Suppressor macrophage treated with lipopolysaccharide for 1 hour (primary cell): Measurements from ENCODE around the gene ASIC1.
"Not testable (repeated sequence)": the region's sequence is repeated elsewhere in the genome, so short reads cannot be mapped to it uniquely, and the experiment has no call there.

Experiments used
- DNase-seq, 3 donors: peaks; one replicate each; pipeline ENCODE4 v3.0.0-alpha.2; 2020 to 2022

ASIC1 gene

DNA sequence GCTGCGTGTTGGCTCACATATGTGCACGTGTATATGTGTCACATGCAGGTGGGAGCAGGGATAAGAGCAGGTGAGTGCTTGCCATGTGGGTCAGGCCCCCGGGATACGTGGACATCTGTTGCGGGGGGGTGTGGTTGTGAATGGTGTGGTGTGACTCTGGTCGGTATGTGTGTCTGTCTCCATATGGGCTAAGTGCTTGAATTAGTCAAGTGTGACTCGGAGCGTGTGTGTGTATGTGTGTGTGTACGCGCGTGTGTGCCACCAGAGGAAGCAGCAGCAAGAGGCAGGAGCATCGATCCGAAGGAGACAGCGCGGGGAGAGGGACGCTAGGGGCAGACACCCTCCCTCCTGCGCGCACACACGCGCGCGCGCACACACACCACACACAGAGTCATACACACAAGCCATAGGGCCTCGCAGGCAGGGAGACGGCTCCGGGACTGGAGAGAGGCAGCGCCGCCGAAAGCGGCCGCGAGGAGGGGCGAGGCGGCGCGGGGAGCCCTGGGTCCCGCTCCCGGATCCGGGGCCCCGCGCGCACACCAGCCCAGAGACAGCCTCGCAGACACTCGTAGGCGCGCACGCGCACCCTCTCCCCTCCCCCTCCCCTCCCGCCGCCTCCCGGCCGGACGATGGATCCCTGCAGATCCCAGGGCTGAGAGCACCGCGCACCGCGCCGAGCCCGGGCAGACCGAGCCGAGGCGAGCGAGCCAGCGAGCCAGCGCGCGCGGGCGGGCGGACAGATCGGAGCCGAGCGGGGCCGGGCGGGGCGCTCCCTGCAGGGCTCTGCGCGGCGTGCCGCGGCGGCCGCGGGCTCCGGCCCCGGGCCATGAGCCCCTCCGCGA lies at the start of gene ASIC1:
TSS of gene ASIC1 (plus strand) at position 597 of the 842 bp plus-strand sequence. CDS start 1,171 bp downstream, outside the sequence.
- DNase-seq: peak; percentile 53 to 85 (median 60)

DNA sequence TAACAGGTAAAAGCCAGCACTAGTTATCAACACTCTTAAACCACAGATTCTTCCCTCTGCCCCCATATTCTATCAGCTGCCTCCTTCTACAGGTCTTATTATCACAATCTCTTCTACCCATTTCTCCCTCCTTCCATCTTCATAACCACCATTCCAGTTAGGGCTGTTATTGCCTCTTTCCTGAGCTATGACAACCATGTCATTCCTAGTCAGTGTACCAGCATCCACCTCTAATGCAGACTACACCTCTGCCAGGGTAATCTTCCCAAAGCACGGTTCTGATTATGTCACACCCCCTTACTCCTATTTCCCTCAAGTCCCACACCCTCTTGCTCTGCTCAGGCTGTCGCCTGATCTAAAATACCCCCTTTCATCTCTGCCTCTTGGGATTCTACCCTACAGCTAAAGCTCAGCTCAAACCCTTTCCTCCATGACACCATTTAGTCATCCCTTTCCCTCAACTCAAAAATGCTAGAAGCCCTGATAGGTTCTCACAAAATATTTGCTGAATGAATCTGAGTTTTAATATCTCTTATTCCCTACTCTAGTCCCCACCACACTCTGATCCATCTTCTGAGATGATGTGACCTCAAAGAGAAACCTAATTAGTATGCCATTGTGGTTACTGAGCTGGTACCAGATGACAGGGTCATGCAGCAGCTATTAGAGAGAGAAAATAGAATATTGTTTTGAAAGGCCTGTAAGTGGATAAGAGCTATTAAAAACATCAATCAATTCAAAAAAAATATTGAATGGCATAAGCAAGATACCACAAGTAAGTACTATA lies 43.8 kb upstream of the ASIC1 start:
- no peak for DNase-seq

DNA sequence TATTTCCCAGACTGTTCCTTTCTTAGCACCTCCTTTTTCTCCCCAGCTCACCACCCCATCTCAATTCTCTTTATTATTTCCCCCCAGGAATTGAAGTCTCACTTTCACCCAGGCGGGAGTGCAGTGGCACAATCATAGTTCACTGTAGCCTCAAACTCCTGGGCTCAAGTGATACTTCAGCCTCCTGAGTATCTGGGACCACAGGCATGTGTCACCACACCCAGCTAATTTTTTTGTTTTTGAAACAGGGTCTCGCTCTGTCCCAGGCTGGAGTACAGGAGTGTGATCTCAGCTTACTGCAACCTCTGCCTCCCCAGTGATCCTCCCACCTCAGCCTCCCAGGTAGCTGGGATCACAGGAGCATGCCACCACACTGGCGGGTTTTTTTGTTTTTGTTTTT lies 43.1 kb upstream of the ASIC1 start:
- no peak for DNase-seq

DNA sequence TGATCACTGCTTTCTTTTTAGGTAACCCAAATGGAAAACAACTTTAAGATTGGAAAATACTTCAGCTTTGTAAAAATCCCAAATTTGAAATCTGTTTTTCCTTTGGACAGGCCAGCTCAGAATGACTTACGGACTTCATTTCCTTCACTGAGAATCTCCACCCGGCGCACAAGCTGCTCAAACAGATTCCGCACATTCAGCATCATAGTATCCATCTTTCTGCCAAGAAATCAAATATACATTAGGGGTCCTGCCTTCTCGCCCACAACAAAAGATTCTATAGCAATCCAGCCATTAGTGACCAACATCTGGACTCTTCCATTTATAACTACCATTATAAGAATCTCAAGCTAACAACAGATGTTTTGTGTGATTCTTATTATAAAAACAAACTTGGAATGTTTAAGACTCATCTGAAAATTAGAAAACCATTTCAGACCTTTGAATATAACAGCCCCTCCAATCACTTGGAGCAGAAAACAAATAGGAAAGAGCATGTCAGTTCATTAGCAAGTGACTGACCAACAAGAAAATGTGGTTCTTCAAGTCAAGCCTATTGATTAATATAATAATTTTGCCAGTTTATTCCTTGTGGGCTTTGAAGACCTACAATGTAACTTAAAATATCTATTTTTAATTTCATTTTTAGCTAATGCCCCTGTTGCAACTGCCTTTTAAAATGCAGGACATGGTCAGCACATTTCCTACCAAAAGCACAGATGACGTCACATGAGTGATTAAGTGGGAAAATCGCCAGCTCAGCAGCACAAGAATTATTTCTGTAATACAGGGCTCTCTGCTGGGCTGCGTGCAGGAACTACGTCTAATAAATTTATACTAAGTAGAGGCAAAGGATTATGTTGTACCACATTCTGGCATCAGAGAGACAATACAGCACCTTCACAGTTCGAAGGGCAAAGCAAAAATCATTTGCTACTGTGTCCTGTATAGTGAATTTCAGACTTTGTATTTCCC lies 40.6 kb upstream of the ASIC1 start:
- peak; percentile 88 to 98 (median 95) for DNase-seq

DNA sequence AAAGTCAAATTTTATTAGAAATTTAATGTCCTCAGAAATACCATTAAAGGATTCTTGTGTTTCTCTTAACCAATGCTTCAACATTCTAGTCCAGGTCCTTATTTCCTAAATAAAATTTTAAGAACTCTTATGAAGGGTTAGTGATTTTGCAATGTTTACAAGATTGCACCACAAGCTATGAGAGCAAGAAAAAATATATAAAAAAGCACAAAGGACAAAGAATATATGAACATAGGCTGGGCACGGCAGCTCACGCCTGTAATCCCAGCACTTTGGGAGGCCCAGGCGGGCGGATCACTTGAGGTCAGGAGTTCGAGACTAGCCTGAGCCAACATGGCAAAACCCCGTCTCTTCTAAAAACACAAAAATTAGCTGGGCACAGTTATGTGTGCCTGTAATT lies 39.8 kb upstream of the ASIC1 start:
- DNase-seq: peak in 2 of 3 donors; percentile 63

DNA sequence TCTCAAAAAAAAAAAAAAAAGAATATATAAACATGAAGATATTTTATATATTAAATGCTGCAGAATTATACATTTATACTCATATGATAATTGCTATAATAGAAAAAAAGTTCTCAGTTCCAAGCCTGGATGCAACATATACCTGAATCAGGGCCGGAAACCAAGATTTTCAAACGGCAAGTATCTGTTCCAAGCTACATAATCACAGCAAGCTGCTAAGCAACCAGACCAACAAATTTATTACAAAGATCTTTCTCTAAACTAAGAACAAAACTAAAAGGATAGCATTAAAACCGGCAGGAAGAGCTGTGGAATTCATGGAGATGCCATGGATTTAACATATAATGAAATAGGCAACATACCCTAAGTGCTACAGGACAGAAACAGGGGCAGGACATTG lies 39.2 kb upstream of the ASIC1 start:
- DNase-seq: no peak

DNA sequence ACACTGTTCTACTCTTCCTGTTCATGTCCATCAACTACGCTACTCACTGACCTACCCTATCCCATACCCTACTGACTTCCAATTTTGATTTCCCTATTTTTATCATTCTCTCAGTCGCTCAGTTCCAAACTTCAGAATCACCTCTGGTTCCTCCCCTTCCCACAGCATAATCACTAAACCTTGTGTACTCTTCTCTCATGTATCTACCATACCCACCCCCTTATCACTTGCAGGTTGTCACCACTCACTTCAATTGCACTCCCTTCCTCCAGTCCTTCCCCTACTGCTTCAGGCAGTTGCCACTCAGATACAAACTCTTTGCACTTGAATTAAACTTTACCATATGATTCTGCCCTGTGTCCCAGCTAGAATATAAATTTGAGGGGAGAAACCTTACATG lies 38.4 kb upstream of the ASIC1 start:
- DNase-seq: no peak

DNA sequence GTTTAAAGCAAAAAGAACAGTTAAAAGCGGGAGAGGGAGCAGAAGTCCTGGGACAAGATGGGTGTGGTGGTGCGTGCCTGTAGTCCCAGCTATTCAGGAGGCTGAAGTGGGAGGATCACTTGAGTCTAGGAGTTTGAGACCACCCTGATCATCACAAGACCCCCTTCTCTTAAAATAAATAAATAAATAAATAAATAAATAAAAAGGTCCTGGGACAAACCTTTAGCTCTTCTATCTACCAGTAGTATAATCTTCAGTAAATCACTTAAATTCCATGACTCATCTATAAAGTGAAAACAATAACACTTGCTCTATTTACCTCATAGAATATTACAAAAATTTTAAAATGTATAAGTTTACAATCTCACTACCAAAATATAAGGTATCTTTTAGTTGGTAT lies 37.9 kb upstream of the ASIC1 start:
- no peak for DNase-seq

DNA sequence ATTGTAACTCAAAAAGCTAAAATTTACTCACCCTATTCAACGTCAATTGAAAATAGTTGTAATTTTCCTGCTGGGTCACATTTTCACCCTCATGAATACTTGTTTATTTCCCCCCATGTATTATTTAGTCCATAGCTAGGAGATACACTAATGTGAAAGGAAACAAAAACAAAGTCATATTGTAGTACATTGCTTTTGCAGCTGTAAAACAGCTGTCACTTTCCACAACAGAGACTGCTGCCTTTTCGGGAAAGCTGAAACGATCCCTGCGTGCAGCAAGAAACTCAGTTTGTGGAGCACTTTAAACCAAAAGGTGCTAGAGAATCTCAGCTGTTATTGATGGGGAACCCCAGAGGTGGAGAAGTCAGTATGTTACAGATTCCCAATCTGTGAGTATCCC lies 36.4 kb upstream of the ASIC1 start:
- DNase-seq: no peak

DNA sequence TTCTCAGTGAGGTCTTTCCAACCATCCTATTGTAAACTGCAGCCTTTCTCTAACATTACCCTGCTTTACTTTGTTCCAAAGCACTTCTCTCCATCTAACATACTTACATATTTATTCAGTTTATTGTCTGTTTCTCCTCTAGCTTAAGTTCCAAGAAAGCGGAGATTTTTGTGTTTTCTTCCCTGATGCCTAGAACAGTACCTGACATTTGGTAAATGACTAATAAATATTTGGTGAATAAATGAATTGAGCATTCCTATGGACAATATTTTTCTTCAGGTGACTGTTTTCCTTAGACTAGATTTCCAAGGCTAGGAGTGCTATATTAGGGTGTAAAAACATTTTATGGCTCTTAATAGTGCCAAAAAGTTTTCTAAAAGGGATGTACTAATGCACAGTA lies 34.5 kb upstream of the ASIC1 start:
- no peak for DNase-seq

DNA sequence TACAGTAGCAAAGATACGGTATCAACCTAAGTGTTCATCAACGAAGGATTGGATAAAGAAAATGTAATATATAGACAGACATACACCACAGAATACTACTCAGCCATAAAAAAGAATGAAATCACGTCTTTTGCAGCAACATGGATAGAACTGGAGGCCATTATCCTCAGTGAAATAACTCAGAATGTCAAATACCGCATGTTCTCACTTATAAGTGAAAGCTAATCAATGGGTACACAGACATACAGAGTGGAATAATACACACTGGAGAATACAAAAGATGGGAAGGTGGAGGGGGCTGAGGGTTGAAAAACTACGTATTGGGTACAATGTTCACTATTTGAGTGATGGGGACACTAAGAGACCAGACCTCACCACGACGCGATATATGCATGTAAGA lies 33.2 kb upstream of the ASIC1 start:
- no peak for DNase-seq

DNA sequence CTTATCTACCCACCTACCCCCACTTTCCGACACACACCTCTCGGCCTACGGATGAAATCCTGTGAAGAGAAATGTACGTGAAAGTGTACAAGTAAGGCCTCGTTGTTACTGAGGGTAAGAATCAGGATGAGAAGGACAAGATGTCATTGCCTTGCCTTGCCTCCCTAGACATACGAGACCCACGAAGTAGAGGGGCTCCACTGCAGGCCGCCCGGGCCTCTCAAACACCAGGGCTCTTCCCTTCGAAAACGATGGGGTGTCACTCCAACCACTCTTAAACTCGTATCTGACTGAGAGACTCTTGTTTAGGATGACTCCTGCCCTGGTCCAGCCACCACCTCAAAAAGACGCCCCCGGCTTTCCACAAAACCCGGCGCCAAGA lies 32.6 kb upstream of the ASIC1 start:
- DNase-seq: peak in 2 of 3 donors; percentile 15 to 30

DNA sequence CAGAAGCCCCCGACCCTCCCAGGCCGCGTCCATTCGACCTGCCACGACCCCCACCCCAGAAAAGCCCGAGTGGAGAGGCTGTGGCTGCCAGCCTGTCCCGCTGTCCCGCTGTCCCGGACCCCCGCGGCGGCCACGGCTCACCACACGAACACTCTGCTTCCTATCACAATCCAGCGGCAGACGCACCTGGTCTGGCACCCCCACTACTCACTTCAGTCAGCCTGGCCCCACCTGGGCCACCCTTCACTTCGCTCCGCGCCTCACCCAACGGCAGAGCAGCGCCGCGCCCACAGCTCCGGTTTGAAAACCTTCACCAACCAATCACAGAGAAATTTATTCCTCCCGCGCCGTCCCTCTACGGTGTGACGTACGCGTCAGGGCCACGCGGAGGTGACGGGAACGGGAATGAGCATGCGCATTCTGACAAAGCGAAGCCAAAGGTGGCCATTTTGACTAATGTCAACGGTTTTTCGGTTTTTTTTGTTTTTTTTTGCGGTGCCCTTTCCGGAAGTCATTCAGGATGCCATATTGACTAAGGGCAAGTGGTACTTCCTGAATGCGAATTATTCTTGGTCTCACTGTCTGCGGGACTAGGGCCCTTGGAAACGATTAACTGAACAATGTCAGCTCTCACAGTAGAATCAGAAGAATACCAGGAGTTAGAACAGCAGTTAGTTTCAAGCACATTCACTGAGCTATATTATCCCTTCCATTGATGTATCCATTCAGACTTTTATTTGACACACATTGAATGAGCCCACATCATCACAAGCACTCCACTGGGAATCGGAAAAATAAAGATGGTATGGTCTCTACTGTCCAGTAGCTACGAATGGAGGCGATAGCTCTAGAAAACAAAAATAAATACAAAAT lies 32.0 kb upstream of the ASIC1 start, which contains the start of gene RACGAP1:
TSS of gene RACGAP1 (minus strand) at position 308 of the 873 bp plus-strand sequence. CDS start 8,779 bp downstream, outside the sequence.
- peak; percentile 98 to 100 (median 100) for DNase-seq

DNA sequence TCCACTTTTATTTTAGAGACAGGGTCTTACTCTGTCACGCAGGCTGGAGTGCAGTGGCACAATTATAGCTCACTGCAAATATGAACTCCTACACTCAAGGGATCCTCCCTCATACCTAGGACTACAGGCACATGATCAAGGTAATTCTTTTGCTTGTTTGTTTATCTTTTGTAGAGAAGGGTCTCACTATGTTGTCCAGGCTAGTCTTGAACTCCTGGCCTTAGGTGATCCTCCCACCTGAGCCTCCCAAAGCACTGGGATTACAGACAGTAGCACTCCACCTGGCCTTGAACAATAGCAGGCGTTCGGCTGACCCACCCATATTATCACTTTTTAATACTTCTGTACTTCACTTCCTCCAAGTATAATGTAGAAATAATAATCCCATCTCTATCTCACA lies 30.7 kb upstream of the ASIC1 start:
- no peak for DNase-seq

DNA sequence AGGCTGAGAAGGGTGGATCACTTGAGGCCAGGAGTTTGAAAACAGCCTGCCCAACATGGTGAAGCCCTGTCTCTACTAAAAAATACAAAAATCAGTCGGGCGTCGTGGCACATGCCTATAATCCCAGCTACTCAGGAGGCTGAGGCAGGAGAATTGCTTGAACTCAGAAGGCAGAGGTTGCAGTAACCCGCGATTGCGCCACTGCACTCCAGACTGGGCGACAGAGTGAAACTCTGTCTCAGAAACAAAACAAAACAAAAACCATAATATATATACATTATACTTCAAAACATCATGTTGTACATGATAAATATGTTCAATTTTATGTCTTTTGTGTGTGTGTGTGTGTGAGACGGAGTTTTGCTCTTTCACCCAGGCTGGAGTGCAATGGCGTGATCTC lies 26.9 kb upstream of the ASIC1 start:
- not testable (repeated sequence) for DNase-seq

DNA sequence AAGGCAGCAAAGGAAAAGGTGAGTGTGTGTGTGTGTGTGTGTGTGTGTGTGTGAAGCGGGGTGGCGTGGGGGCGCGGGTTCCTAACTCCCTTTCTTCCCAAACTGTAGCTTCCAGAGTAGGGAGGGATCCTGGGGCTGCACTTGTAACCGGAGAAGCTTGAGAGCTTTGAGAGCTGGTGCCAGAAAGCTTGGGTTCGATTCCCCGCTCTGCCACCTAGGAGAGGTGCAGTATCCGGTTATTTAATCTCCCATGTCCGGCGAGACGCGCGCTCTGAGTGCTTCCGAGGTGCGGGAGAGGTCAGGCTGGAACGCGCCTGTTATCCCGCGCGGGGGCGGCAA lies 24.9 kb upstream of the ASIC1 start:
- no peak for DNase-seq

DNA sequence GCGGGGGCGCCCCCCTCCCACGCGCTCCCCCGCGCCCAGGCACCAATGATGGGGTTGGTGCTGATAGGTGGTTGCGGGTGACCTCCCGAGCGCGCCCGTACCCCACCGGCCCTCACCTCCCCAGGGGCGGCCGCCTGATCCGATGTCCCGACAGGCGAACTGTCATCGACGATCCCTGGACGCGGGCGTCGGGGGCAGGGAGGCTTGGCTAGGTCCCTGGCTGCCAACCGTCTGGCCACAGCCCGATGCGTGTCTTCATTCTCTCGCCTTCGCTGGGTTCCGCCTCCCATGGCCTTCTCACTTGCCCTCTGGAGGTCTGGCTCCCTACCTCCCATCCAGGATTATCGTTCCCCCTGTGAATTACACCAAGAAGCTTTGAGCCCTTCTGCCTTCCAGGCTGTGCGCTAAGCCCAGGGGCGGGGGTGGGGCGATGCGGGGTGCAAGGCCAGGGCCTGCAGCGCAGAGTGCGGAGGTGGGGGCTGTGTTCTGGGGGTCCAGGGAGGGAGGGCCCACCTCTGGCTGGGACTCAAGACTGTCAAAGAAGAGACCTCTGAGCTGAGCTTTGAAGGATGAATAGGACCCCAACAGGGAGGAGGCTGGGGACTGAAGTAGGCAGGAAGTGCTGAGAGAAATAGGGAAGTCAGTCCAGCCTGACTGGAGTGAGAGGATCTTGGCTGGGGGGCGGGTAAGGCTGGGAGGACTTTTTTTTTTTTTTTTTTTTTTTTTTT lies 24.4 kb upstream of the ASIC1 start:
- DNase-seq: peak; percentile 79 to 84 (median 80)

DNA sequence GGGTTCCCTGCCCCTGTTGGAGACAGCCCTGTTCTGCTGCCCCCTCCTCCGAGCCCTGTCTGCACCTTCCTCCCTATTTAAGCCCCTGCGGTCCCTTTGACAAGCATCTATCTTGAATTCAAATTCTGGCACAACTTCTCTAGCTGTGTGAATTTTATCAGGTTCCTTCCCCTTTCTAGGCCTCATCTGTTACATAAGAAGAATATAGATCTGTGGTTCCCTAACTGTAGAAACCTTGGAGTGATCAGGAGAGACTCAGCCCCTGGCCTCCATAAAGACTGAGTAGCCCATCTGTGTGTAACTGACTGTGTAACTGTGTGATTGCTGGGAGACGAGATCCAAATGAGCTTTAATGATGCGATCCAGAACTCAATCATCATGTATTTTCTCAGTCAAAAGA lies 19.1 kb upstream of the ASIC1 start:
- peak in 1 of 3 donors; percentile 52 for DNase-seq

DNA sequence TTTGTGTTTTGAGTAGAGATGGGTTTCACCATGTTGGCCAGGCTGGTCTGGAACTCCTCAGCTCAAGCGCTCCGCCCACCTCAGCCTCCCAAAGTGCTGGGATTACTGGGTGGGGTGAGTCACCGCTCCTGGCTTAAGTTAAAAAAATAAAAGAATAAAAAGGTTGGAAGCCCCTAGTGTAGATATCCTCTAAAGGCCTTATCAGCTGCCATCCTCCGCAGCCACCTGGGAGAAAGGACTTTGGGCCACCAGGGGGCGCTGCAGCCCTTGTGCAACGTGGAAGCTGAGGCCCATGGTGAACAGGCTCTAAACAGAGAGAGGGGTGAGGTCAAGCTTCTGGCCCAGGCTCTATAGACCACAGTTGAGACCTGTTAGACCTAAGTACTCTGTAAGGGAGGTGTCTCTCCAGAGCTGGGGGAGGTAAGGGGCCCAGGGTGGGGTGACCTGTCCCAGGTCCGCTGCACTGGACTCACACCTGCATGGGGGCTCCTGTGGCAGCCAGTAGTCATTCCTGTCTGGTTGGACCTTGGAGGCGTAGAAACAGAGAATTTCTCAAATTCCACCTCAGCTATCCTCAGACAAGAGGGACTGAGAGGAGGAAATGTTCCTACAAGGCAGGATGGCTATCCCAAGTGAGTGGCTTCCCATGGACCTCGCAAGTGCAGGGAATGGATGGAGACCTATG lies 18.1 kb upstream of the ASIC1 start:
- DNase-seq: peak; percentile 88 to 95 (median 90)

DNA sequence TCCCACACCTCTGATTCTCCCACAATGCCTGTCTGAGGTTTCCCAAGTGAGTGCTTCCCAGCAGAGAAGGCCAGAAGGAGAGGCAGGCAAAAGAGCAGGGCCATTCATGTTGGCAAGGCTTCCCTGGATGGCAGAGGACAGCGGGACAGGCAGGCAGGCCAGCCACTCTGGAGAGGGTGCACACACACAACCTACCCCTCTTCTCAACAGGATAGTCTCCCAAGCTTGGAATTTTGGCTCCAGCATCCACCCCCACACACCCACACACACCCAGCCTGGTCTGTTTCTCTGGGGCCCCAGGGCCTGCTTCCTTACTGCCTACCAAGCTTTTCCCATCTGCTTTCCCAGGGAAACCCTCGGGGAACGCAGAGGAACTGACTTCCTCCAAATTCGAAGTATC lies 16.7 kb upstream of the ASIC1 start:
- no peak for DNase-seq
